BE2C (cell line): ENCODE data around the gene EDARADD. TPM values are rescaled to one million over a fixed set of nuclear protein-coding genes. Genes with fewer than 3 reads are reported as not detected.
"Not testable (repeated sequence)": the region's sequence is repeated elsewhere in the genome, so short reads cannot be mapped to it uniquely, and the experiment has no call there.

ENCODE experiments used
- DNase-seq: peaks from one replicate; pipeline ENCODE4 v3.0.0-alpha.2; 2020
- H3K27me3 ChIP-seq: fragments of 250-450 bp; sonication (Bioruptor Pico); 2 replicates; pipeline ENCODE4 v1.5.1; 2020; ENCODE audit warnings: mild to moderate bottlenecking
- H3K36me3 ChIP-seq: fragments of 250-450 bp; sonication (Bioruptor Pico); 2 replicates; pipeline ENCODE4 v1.5.1; 2020; ENCODE audit warnings: mild to moderate bottlenecking
- H3K4me1 ChIP-seq: fragments of 250-450 bp; sonication (Bioruptor Pico); 2 replicates; pipeline ENCODE4 v1.5.1; 2020
- H3K4me3 ChIP-seq: 2 replicates; pipeline ENCODE4 v1.5.1; 2011; ENCODE audit warnings: low read depth, low read length
- H3K9me3 ChIP-seq: fragments of 250-450 bp; sonication (Bioruptor Pico); 2 replicates; pipeline ENCODE4 v1.5.1; 2020
- polyA plus RNA-seq: library from polyadenylated mRNA; unstranded; fragments of >200 nt; gene quantifications from one replicate; pipeline ENCODE4 v1.2.1, GENCODE V29; 2012; ENCODE audit warnings: low read depth, missing spikeins; ENCODE audit not compliant: insufficient read length, insufficient read depth
- TF ChIP-seq, protein P1 (sequence below): IDR thresholded peaks from 2 replicates; pipeline ENCODE4 v1.5.1; 2012; ENCODE audit warnings: mild to moderate bottlenecking, low read depth, low read length

EDARADD gene
- polyA plus RNA-seq = not detected

DNA sequence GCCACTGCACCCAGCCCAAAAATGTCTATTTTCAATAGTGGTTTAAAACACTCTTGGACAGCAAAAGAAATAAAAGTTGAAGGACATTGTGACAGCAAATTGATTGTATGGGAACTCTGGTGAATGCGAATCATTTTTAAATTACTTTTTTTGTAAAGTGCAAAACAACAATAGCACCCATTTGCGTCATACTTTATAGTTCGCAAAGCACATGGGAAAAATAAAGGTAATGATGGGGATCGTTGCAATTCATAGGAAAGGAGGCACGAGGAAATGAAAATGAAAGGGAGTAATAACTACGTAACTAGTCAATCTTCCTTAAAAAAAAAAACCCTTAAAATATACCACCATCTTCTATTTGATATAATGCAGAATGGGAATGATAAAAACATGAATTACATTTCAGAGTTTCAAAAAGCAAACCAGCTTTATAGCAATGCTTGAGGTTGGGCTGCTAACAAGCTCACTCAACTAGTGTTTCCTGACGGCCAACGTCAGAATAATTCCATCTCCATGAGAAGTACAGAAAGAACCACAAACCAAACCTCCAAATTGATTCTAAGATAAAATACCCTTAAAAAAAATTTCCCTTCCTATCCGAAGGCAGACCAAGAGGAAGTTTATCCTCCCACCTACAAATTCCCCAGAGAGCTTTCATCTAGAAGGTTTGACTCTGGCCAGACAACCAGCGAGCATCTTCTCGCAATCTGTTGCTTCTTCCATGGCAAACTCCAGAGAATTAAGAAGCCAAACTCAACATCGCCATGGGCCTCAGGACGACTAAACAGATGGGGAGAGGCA, at the start of gene EDARADD:
Gene EDARADD, plus strand, starts transcription at position 606 of the 801 bp plus-strand sequence. Its CDS starts 159 bp downstream, at position 765.
- no peak for DNase-seq
- Histone ChIP-seq H3K36me3 (no peaks in the 10 kb centered on the region), H3K4me3 (peak within 1 kb of the TSS; percentile 15; the same call in 1 of the 2 replicates), H3K9me3 (no peaks in the 10 kb centered on the region), H3K4me1 (no peaks in the 10 kb centered on the region), H3K27me3 (peaks cover 48% of the 10 kb centered on the region)
- TF ChIP-seq, protein P1, sequence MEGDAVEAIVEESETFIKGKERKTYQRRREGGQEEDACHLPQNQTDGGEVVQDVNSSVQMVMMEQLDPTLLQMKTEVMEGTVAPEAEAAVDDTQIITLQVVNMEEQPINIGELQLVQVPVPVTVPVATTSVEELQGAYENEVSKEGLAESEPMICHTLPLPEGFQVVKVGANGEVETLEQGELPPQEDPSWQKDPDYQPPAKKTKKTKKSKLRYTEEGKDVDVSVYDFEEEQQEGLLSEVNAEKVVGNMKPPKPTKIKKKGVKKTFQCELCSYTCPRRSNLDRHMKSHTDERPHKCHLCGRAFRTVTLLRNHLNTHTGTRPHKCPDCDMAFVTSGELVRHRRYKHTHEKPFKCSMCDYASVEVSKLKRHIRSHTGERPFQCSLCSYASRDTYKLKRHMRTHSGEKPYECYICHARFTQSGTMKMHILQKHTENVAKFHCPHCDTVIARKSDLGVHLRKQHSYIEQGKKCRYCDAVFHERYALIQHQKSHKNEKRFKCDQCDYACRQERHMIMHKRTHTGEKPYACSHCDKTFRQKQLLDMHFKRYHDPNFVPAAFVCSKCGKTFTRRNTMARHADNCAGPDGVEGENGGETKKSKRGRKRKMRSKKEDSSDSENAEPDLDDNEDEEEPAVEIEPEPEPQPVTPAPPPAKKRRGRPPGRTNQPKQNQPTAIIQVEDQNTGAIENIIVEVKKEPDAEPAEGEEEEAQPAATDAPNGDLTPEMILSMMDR = no peak

DNA sequence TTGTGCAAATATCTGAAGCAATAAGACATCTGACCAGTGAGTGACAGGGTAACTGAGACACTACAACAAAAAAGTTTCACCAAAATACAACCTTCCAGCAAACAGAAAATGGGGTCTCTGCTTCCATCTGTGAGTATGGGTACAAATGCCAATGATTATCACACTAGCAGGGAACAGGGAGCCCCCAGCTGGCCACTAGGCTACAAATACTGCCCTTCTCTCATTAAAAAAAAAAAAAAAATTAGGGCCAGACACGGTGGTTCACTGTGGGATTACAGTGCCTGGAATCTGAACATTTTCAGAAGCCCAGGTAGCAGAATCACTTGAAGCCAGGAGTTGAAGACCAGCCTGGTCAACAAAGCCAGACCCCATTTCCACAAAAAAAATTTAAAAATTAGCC, 48.4 kb upstream of the EDARADD start:
- H3K36me3 ChIP-seq = no peaks in the 10 kb centered on the region
- H3K9me3 ChIP-seq = no peaks in the 10 kb centered on the region
- no peak overlapping the region for H3K4me3 ChIP-seq
- no peaks in the 10 kb centered on the region for H3K27me3 ChIP-seq
- TF ChIP-seq, protein P1 = no peak
- DNase-seq = no peak
- H3K4me1 ChIP-seq = no peaks in the 10 kb centered on the region

DNA sequence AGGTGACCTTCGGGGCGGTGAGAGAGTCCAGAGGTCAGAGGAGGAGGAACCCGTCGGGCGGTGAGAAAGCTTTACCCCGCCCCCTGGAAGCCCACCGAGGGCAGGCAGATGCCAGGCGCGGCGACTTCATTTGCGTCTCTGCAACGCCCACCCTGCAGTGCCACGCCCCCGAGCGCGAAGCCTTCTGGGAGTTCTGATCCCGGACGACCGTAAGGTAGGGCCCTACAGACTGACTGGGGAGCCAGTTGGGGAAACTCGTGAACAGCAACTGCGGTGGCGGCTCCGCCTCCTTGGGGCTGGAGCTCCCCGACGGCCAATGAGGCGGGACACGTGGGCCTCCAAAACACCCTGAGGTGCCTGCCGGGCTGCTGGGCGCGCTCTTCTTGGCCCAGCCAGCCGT, 46.0 kb upstream of the EDARADD start:
- no peaks in the 10 kb centered on the region for H3K27me3 ChIP-seq

DNA sequence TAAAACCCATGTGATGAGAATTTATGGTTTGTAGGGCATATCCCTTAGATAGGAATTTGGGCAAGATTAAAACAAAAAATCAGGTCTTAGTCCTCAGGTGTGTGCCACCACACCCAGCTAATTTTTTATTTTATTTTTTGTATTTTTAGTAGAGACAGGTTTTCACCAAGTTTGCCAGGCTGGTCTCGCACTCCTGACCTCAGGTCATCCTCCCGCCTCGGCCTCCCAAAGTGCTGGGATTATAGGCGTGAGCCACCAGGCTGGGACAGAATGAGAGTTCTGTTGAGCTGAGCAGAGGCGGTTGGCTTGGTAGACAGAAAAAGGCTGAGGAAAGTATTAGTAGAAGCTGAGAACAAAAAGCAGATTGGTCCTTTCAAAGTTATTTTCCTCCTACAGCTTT, 43.8 kb upstream of the EDARADD start:
- H3K4me1 ChIP-seq = no peaks in the 10 kb centered on the region
- no peaks in the 10 kb centered on the region for H3K36me3 ChIP-seq
- H3K9me3 ChIP-seq = no peaks in the 10 kb centered on the region
- DNase-seq = no peak
- H3K27me3 ChIP-seq = no peaks in the 10 kb centered on the region
- H3K4me3 ChIP-seq = no peak overlapping the region
- TF ChIP-seq, protein P1 = no peak

More for the DNA sequence above, 46.0 kb upstream of the EDARADD start:
- DNase-seq = no peak
- TF ChIP-seq, protein P1 = no peak
- no peaks in the 10 kb centered on the region for H3K4me1 ChIP-seq
- no peaks in the 10 kb centered on the region for H3K36me3 ChIP-seq
- H3K9me3 ChIP-seq = no peaks in the 10 kb centered on the region
- H3K4me3 ChIP-seq = no peak overlapping the region

DNA sequence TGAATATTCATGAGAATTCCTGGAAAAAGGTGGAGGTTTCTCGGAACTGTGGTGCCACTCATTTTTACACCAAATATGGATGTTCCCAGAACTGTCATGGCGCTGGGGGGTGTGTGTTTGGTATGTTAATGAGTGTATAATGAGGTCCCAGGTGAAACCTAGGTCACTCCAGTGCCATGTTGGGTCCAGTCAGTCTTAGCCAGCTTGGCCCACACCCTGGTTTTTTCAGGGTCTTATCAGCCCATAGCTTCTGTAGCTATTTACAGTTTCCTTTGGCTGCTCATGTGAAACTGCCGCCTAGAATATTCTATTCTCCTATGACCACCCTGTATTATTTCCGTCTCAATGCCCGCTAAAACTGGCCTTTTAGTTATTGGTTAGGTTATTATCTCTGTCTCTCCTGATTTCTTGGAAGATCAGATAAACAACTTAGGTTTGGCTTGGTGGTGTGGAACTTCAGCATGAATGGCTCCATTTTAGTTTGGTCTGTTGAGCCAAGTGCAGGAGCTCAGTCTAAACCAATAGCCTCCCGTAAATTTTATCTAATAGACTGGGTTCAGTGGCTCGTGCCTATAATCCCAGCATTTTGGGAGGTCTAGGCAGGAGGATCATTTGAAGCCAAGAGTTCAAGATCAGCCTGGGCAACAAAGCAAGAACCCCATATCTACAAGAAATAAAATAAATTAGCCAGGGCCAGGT, 42.1 kb upstream of the EDARADD start:
- Histone ChIP-seq H3K36me3 (no peaks in the 10 kb centered on the region), H3K27me3 (no peaks in the 10 kb centered on the region), H3K4me1 (no peaks in the 10 kb centered on the region), H3K4me3 (no peak overlapping the region), H3K9me3 (no peaks in the 10 kb centered on the region)
- DNase-seq = no peak
- TF ChIP-seq, protein P1 = no peak

DNA sequence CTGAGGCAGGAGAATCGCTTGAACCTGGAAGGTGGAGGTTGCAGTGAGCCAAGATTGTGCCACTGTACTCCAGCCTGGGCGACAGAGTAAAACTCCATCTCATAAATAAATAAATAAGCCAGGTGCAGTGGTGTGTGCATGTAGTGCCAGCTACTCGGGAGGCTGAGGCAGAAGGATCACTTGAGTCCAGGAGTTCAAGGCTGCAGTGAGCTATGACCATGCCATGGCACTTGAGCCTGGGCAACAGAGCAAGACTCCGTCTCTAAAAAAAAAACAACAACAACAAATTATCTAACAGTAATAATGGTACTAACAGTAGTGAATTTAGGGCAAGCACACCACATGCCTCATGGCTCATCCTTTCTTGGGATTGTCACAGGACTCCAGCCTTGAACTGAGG, 41.3 kb upstream of the EDARADD start:
- DNase-seq, H3K27me3 ChIP-seq: not testable (repeated sequence)

More for the DNA sequence above, 41.3 kb upstream of the EDARADD start:
- not testable (repeated sequence) for H3K9me3 ChIP-seq, H3K4me3 ChIP-seq, H3K4me1 ChIP-seq, H3K36me3 ChIP-seq
